GM23248 (cell line): Measurements from ENCODE around the gene DEPDC7. TPM values are rescaled to one million over a fixed set of nuclear protein-coding genes. Genes with fewer than 3 reads are reported as not detected.
A peak's percentile ranks its signal among the peaks of the same experiment; 100 is the strongest.

ENCODE experiments used
- DNase-seq: peaks from one replicate; pipeline ENCODE4 v3.0.0-alpha.2; 2015
- H2AFZ ChIP-seq: fragments of 200-600 bp; sonication (generic); 2 replicates; pipeline ENCODE4 v1.6.1; 2016; ENCODE audit warnings: antibody characterized with exemption
- H3F3A ChIP-seq: fragments of 200-600 bp; sonication (generic); 2 replicates; pipeline ENCODE4 v1.6.1; 2016; ENCODE audit warnings: mild to moderate bottlenecking, antibody characterized with exemption, mixed run types; ENCODE audit not compliant: insufficient read depth
- H3K27ac ChIP-seq: fragments of 200-600 bp; sonication (generic); 2 replicates; pipeline ENCODE4 v1.5.1; 2016; ENCODE audit warnings: mild to moderate bottlenecking
- H3K27me3 ChIP-seq: fragments of 200-600 bp; sonication (generic); replicated peaks from 2 replicates; pipeline ENCODE4 v1.6.1; 2016; ENCODE audit warnings: mild to moderate bottlenecking; ENCODE audit not compliant: insufficient read depth
- H3K36me3 ChIP-seq: fragments of 200-600 bp; sonication (generic); 2 replicates; pipeline ENCODE4 v1.6.1; 2016; ENCODE audit warnings: low read depth, mild to moderate bottlenecking
- H3K4me1 ChIP-seq: fragments of 200-600 bp; sonication (generic); 2 replicates; pipeline ENCODE4 v1.6.1; 2016; ENCODE audit warnings: mild to moderate bottlenecking; ENCODE audit not compliant: insufficient read depth
- H3K4me2 ChIP-seq: fragments of 200-600 bp; sonication (generic); one replicate; pipeline ENCODE4 v1.6.1; 2016; ENCODE audit warnings: mild to moderate bottlenecking; ENCODE audit not compliant: unreplicated experiment
- H3K4me3 ChIP-seq: fragments of 200-600 bp; sonication (generic); 2 replicates; pipeline ENCODE4 v1.5.1; 2016; ENCODE audit warnings: mild to moderate bottlenecking
- H3K79me2 ChIP-seq: fragments of 200-600 bp; sonication (generic); 2 replicates; pipeline ENCODE4 v1.6.1; 2016; ENCODE audit warnings: mild to moderate bottlenecking; ENCODE audit not compliant: insufficient read depth
- H3K9ac ChIP-seq: fragments of 200-600 bp; sonication (generic); 2 replicates; pipeline ENCODE4 v1.6.1; 2016; ENCODE audit warnings: mild to moderate bottlenecking
- H3K9me2 ChIP-seq: fragments of 200-600 bp; sonication (generic); 2 replicates; pipeline ENCODE4 v1.6.1; 2016; ENCODE audit warnings: mixed run types, mild to moderate bottlenecking, moderate library complexity; ENCODE audit not compliant: insufficient read depth
- H3K9me3 ChIP-seq: fragments of 200-600 bp; sonication (generic); one replicate; pipeline ENCODE4 v1.6.1; 2017; ENCODE audit warnings: low read depth
- H4K20me1 ChIP-seq: fragments of 200-600 bp; sonication (generic); 2 replicates; pipeline ENCODE4 v1.6.0; 2016; ENCODE audit not compliant: insufficient read depth
- EZH2 ChIP-seq: fragments of 200-600 bp; sonication (generic); IDR thresholded peaks from 2 replicates; pipeline ENCODE4 v1.6.1; 2018; ENCODE audit warnings: antibody characterized with exemption, mild to moderate bottlenecking; ENCODE audit not compliant: insufficient read depth, poor library complexity, severe bottlenecking
- EZH2phosphoT487 ChIP-seq: fragments of 200-600 bp; sonication (generic); IDR thresholded peaks from 2 replicates; pipeline ENCODE4 v1.6.1; 2018; ENCODE audit warnings: antibody characterized with exemption, moderate library complexity, mild to moderate bottlenecking, low read depth; ENCODE audit not compliant: insufficient read depth
- WGBS, 2 experiments: methylation state at CpG; one replicate each; pipeline ENCODE4 v1.1.6; 2015 to 2017; ENCODE audit warnings: low lambda C conversion rate in 2 of 2, low coverage in 1 of 2; ENCODE audit errors: missing lambda C conversion rate in 2 of 2; 5-methylcytosine and 5-hydroxymethylcytosine counted together
- in situ Hi-C: fragments of 300-500 bp; cut with MboI; formaldehyde crosslinking; loops from 2 replicates; pipeline ENCODE4 v1.15.0; 2020
- polyA plus RNA-seq: library from polyadenylated mRNA; unstranded; fragments of >200 nt; fragmentation: Nextera tagmentation; extraction: Ambion mirVana; gene quantifications from 2 replicates; pipeline ENCODE4 v1.2.1, GENCODE V29; 2016
- small RNA-seq: library from RNA; depleted of rRNA; stranded (forward); fragments of <200 nt; gene quantifications from one replicate; pipeline ENCODE3, GENCODE V24; 2014; ENCODE audit warnings: low read depth, low replicate concordance
- total RNA-seq: library from RNA; depleted of rRNA; stranded (reverse); fragments of >200 nt; shearing (Covaris generic); gene quantifications from 2 replicates; pipeline ENCODE4 v1.2.3, GENCODE V29; 2014; rRNA removed

DEPDC7 gene
- total and polyA plus RNA-seq, 2 experiments from 2014 or later = 4.8 to 9.9 TPM

DNA sequence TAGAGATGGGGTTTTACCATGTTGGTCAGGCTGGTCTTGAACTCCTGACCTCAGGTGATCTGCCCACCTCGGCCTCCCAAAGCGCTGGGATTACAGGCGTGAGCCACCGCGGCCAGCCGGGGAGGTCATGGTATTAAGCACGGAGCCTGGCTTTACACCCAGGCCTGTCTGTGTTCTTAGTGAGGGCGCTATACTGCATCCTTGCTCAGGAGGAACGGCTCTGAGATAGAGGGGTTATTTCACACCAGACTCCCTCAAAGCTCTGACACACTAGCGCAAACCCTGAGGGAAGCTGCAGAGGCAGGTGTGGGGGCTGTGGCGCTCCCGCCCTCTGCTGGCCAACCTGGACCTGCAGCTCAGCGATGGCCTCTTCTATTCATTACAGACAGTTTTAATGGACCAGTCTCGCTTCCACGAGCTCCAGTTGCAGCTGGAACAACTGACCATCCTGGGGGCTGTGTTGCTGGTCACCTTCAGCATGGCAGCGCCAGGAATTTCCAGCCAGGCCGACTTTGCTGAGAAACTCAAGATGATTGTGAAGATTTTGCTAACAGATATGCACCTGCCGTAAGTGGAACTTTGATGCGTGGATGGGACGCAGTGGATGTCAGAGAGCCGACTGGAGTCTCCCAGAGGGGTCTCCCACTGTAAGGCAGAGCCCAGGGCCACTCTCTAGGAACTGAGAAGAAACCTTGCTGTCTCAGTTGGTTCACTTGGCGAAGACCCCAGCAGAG, 49.9 kb downstream of the DEPDC7 start:
- Histone ChIP-seq H3K79me2 (no peaks in the 10 kb centered on the region), H3K9me2 (no peaks in the 10 kb centered on the region), H3K4me2 (no peak overlapping the region), H3F3A (peaks cover 30% of the 10 kb centered on the region), H3K27ac (no peak overlapping the region), H3K4me1 (peaks cover 31% of the 10 kb centered on the region), H3K27me3 (no peaks in the 10 kb centered on the region), H3K4me3 (no peak overlapping the region), H3K36me3 (peaks cover 22% of the 10 kb centered on the region; the same call in 1 of the 2 replicates), H3K9ac (no peak overlapping the region), H3K9me3 (no peaks in the 10 kb centered on the region), H4K20me1 (no peaks in the 10 kb centered on the region), H2AFZ (no peak overlapping the region)
- DNase-seq = peak; percentile 67
- in situ Hi-C loops = no loop called here
- 80 to 84% methylated on average over 22 of the region's 22 CpGs for WGBS, 2 experiments
- TF ChIP-seq EZH2 = no peak
- no peak for TF ChIP-seq EZH2phosphoT487

GRCh38 chr11:33067294-33067693, 51.6 kb downstream of the DEPDC7 start:
- Histone ChIP-seq H3K36me3 (peaks cover 24% of the 10 kb centered on the region; the same call in 1 of the 2 replicates), H3K27ac (no peak overlapping the region), H2AFZ (no peak overlapping the region), H3K4me2 (no peak overlapping the region), H3F3A (peaks cover 16% of the 10 kb centered on the region), H3K4me3 (no peak overlapping the region), H3K9me3 (no peaks in the 10 kb centered on the region), H3K4me1 (peaks cover 17% of the 10 kb centered on the region), H3K9ac (no peak overlapping the region), H3K79me2 (no peaks in the 10 kb centered on the region), H3K9me2 (no peaks in the 10 kb centered on the region), H4K20me1 (no peaks in the 10 kb centered on the region), H3K27me3 (no peaks in the 10 kb centered on the region)
- no peak for TF ChIP-seq EZH2
- no peak for DNase-seq
- WGBS, 2 experiments = 96 to 100% methylated on average over 3 of the region's 3 CpGs
- in situ Hi-C loops = no loop called here

- no peaks in the 10 kb centered on the region for H3K79me2 ChIP-seq
- TF ChIP-seq EZH2phosphoT487 (no peak), EZH2 (no peak)
- H3K9me3 ChIP-seq = no peaks in the 10 kb centered on the region
- peaks cover 3% of the 10 kb centered on the region; the same call in 1 of the 2 replicates for H3F3A ChIP-seq
- H3K4me2 ChIP-seq = no peak overlapping the region
- no peak overlapping the region for H3K4me3 ChIP-seq
- H3K9me2 ChIP-seq = no peaks in the 10 kb centered on the region
- H3K4me1 ChIP-seq = peaks cover 3% of the 10 kb centered on the region
- no peak overlapping the region for H3K9ac ChIP-seq
- in situ Hi-C loops = no loop called here
- no peak overlapping the region for H3K27ac ChIP-seq
- DNase-seq = no peak
- WGBS, 2 experiments = 91 to 94% methylated on average over 17 of the region's 17 CpGs
- no peaks in the 10 kb centered on the region for H4K20me1 ChIP-seq
- no peaks in the 10 kb centered on the region for H3K27me3 ChIP-seq
- no peak overlapping the region for H2AFZ ChIP-seq
- peaks cover 38% of the 10 kb centered on the region; the same call in 1 of the 2 replicates for H3K36me3 ChIP-seq
These were observed 53.1 kb downstream of the DEPDC7 start for GRCh38 chr11:33068611-33069340.

DNA sequence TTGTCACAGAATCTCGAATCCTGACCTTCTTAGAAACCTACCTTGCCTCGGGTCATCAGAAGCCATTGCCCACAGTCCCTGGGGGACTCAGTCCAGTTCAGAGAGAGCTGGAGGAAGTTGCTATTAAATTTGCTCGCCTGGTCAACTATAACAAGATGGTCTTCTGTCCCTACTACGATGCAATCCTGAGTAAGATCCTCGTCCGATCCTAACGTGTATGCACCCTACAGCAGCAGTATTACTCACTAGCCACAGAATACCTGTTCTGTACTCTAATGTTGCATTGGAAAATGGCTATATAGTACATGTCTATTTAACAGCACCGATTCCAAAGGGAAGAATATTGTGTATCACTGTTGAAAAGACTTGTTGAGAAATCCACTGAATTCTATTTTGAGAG, 56.8 kb downstream of the DEPDC7 start:
- Histone ChIP-seq H3K4me2 (no peak overlapping the region), H3K36me3 (peaks cover 56% of the 10 kb centered on the region), H3K9ac (no peak overlapping the region), H3K27ac (no peak overlapping the region), H4K20me1 (no peaks in the 10 kb centered on the region), H3K79me2 (no peaks in the 10 kb centered on the region), H2AFZ (no peak overlapping the region), H3K9me2 (no peaks in the 10 kb centered on the region), H3F3A (no peaks in the 10 kb centered on the region), H3K4me1 (no peaks in the 10 kb centered on the region), H3K4me3 (no peak overlapping the region), H3K27me3 (no peaks in the 10 kb centered on the region), H3K9me3 (no peaks in the 10 kb centered on the region)
- TF ChIP-seq EZH2phosphoT487 (no peak), EZH2 (no peak)
- in situ Hi-C loops = loop anchor here (5.0 kb wide), 1 partner anchor 110 kb away; no protein-coding TSS in a partner anchor
- no peak for DNase-seq
- 81 to 88% methylated on average over 8 of the region's 8 CpGs for WGBS, 2 experiments

Small RNA genes lying within 50 kb of the gene (small RNA-seq; reads per million reads assigned to genes)
- gene RF00019 = not detected

Other genes with a start within 250 kb of the DEPDC7 start
- gene CCDC73, start 221.2 kb upstream of the DEPDC7 start, total RNA-seq = not detected in 2 replicates
- gene CCDC73, start 221.2 kb upstream of the DEPDC7 start, polyA plus RNA-seq = not detected in 2 replicates
- not detected in 2 replicates for gene PRRG4, start 186.0 kb upstream of the DEPDC7 start, total RNA-seq
- not detected in 2 replicates for gene PRRG4, start 186.0 kb upstream of the DEPDC7 start, polyA plus RNA-seq
- gene QSER1, start 123.1 kb upstream of the DEPDC7 start, total RNA-seq = 16.5 and 16.7 TPM in 2 replicates
- gene QSER1, start 123.1 kb upstream of the DEPDC7 start, polyA plus RNA-seq = 3.6 and 4.9 TPM in 2 replicates
- gene TCP11L1, start 23.7 kb downstream of the DEPDC7 start, total RNA-seq = 39.8 and 42.6 TPM in 2 replicates
- gene TCP11L1, start 23.7 kb downstream of the DEPDC7 start, polyA plus RNA-seq = 23.4 and 25.4 TPM in 2 replicates
- 11.1 and 15.7 TPM in 2 replicates for gene CSTF3, start 145.6 kb downstream of the DEPDC7 start, total RNA-seq
- gene CSTF3, start 145.6 kb downstream of the DEPDC7 start, polyA plus RNA-seq = 29.0 and 29.6 TPM in 2 replicates
- gene HIPK3, start 241.5 kb downstream of the DEPDC7 start, total RNA-seq = 72.1 and 82.9 TPM in 2 replicates
- gene HIPK3, start 241.5 kb downstream of the DEPDC7 start, polyA plus RNA-seq = 16.5 and 17.8 TPM in 2 replicates